ENCODE results near the gene ZNRD2.
A peak's percentile ranks its signal among the peaks of the same experiment; 100 is the strongest.

ZNRD2 gene

GRCh38 chr11:65611758-65612603 is 41.7 kb downstream of the ZNRD2 start (continued):
- TF ChIP-seq ZNF26 (tag by site-specific recombination; IDR thresholded peaks at IDR 0.05) (no peak), ZNF2 (tag by site-specific recombination; IDR thresholded peaks at IDR 0.05) (no peak), PRDM1 (tag by site-specific recombination; IDR thresholded peaks at IDR 0.05) (no peak)

- Histone ChIP-seq H3K4me1 (ENCODE audit: control insufficient read depth, insufficient read depth, low read length) (no peaks in the 10 kb centered on the region), H3K4me3 (ENCODE audit: low read depth, low read length) (no peak overlapping the region), H3K36me3 (ENCODE audit: control insufficient read depth in 2 of 2, insufficient read depth in 1 of 2, low read length in 2 of 2) (peaks cover 0 to 57% of the 10 kb centered on the region in 2 experiments; a peak in 1 of 3 replicates), H3K27ac (ENCODE audit: extremely low read depth, low read depth, low read length) (no peak overlapping the region), H3K9me3 (ENCODE audit: control insufficient read depth, insufficient read depth, low read depth, low read length) (no peaks in the 10 kb centered on the region)
- POLR2A ChIA-PET, result no interaction called here
- no peak for TF ChIP-seq ZNF341 (tag by site-specific recombination; IDR thresholded peaks at IDR 0.05; ENCODE audit: low read depth)
- TF ChIP-seq ZNF112 (tag by site-specific recombination; IDR thresholded peaks at IDR 0.05), result no peak
- TF ChIP-seq GLIS2 (tag by site-specific recombination; IDR thresholded peaks at IDR 0.05), result 0 out of 2 replicates have a peak, but pooled peaks have one; percentile 18
- CTCF ChIA-PET, result interaction anchor here (0.6 to 3.8 kb wide), 6 partner anchors 9 to 476 kb away, joined by 3 to 22 read pairs (median 4); partner anchors contain the start of gene FAM89B
Observed at GRCh38 chr11:65612691-65613090, 42.4 kb downstream of the ZNRD2 start.

- peaks cover 0 to 57% of the 10 kb centered on the region in 2 experiments; a peak in 1 of 3 replicates for H3K36me3 ChIP-seq (ENCODE audit: control insufficient read depth in 2 of 2, insufficient read depth in 1 of 2, low read length in 2 of 2)
- H3K4me1 ChIP-seq (ENCODE audit: control insufficient read depth, insufficient read depth, low read length), result no peaks in the 10 kb centered on the region
- H3K9me3 ChIP-seq (ENCODE audit: control insufficient read depth, insufficient read depth, low read depth, low read length), result no peaks in the 10 kb centered on the region
- peak overlapping the region; percentile 73 for H3K27ac ChIP-seq (ENCODE audit: extremely low read depth, low read depth, low read length)
- peak overlapping the region; percentile 65 for H3K4me3 ChIP-seq (ENCODE audit: low read depth, low read length)
- CTCF ChIA-PET, result interaction anchor here (0.6 to 3.8 kb wide), 6 partner anchors 9 to 475 kb away, joined by 3 to 22 read pairs (median 4); partner anchors contain the start of gene FAM89B
- POLR2A ChIA-PET, result interaction anchor here (0.9 to 2.5 kb wide), 6 partner anchors 17 to 246 kb away, joined by 3 to 20 read pairs (median 10); partner anchors contain the start of genes CFL1, KCNK7, MUS81 and SCYL1
- no peak for TF ChIP-seq ZXDB (tag by site-specific recombination; IDR thresholded peaks at IDR 0.05)
- TF ChIP-seq REST (tag by site-specific recombination; IDR thresholded peaks at IDR 0.05), result no peak
- TF ChIP-seq EGR2 (tag by site-specific recombination; IDR thresholded peaks at IDR 0.05; ENCODE audit: low read depth), result peak; percentile 53
- no peak for TF ChIP-seq ZNF169 (tag by site-specific recombination; IDR thresholded peaks at IDR 0.05)
- no peak for TF ChIP-seq PBX3 (CRISPR knock-in tag; IDR thresholded peaks at IDR 0.05)
- no peak for TF ChIP-seq ZNF175 (tag by site-specific recombination; IDR thresholded peaks at IDR 0.05)
- no peak for TF ChIP-seq ZNF548 (tag by site-specific recombination; IDR thresholded peaks at IDR 0.05)
- TF ChIP-seq ZNF776 (tag by site-specific recombination; IDR thresholded peaks at IDR 0.05; ENCODE audit: borderline replicate concordance), result no peak
- no peak for TF ChIP-seq ZNF692 (tag by site-specific recombination; IDR thresholded peaks at IDR 0.05)
- 0 out of 2 replicates have a peak, but pooled peaks have one; percentile 33 for TF ChIP-seq ZNF449 (tag by site-specific recombination; IDR thresholded peaks at IDR 0.05)
- TF ChIP-seq ZNF544 (tag by site-specific recombination; IDR thresholded peaks at IDR 0.05), result no peak
- no peak for TF ChIP-seq ZNF121 (tag by site-specific recombination; IDR thresholded peaks at IDR 0.05)
- TF ChIP-seq ZBTB17 (tag by site-specific recombination; IDR thresholded peaks at IDR 0.05), result no peak
- TF ChIP-seq MEIS1 (CRISPR knock-in tag; IDR thresholded peaks at IDR 0.05; ENCODE audit: borderline replicate concordance), result no peak
- TF ChIP-seq TCF7L2 (IDR thresholded peaks at IDR 0.05; ENCODE audit: borderline replicate concordance, low read depth, low read length), result no peak
Observed at GRCh38 chr11:65613091-65613928, 43.0 kb downstream of the ZNRD2 start.
